Loucy (cell line): ENCODE data around the gene KCNMA1.

Experiments used
- H2AFZ ChIP-seq: fragments of 200-600 bp; sonication (generic); 2 replicates; pipeline ENCODE4 v1.6.0; 2016; ENCODE audit warnings: antibody characterized with exemption, mild to moderate bottlenecking, low read length, moderate library complexity
- H3F3A ChIP-seq: fragments of 200-600 bp; 2 replicates; pipeline ENCODE4 v1.6.0; 2016; ENCODE audit warnings: antibody characterized with exemption, low read depth, mild to moderate bottlenecking
- H3K27me3 ChIP-seq: fragments of 200-600 bp; sonication (generic); 2 replicates; pipeline ENCODE4 v1.6.1; 2014; ENCODE audit warnings: low read length, mild to moderate bottlenecking; ENCODE audit not compliant: insufficient read depth, poor library complexity, severe bottlenecking
- H3K36me3 ChIP-seq: fragments of 200-600 bp; sonication (generic); 2 replicates; pipeline ENCODE4 v1.6.1; 2016; ENCODE audit warnings: low read length; ENCODE audit not compliant: insufficient read depth
- H3K4me1 ChIP-seq: fragments of 200-600 bp; sonication (generic); 2 replicates; pipeline ENCODE4 v1.5.1; 2014; ENCODE audit warnings: low read length, mild to moderate bottlenecking; ENCODE audit not compliant: insufficient read depth, poor library complexity, severe bottlenecking
- H3K4me2 ChIP-seq: fragments of 200-600 bp; sonication (generic); 2 replicates; pipeline ENCODE4 v1.6.0; 2014; ENCODE audit warnings: antibody characterized with exemption, low read length, low read depth, mild to moderate bottlenecking; ENCODE audit not compliant: poor library complexity, severe bottlenecking
- H3K4me3 ChIP-seq: fragments of 200-600 bp; sonication (generic); 2 replicates; pipeline ENCODE4 v1.5.1; 2014; ENCODE audit warnings: low read length, mild to moderate bottlenecking, mixed read lengths; ENCODE audit not compliant: poor library complexity, severe bottlenecking
- H3K79me2 ChIP-seq: fragments of 200-600 bp; sonication (generic); 2 replicates; pipeline ENCODE4 v1.6.1; 2014; ENCODE audit warnings: low read length; ENCODE audit not compliant: insufficient read depth
- H3K9ac ChIP-seq: fragments of 200-600 bp; sonication (generic); 2 replicates; pipeline ENCODE4 v1.6.0; 2014; ENCODE audit warnings: mild to moderate bottlenecking, low read depth, low read length, moderate library complexity; ENCODE audit not compliant: poor library complexity, severe bottlenecking
- H3K9me2 ChIP-seq: fragments of 200-600 bp; sonication (generic); replicated peaks from 2 replicates; pipeline ENCODE4 v1.6.1; 2016; ENCODE audit warnings: low read depth, low read length, mixed read lengths
- H3K9me3 ChIP-seq: fragments of 200-600 bp; sonication (generic); 2 replicates; pipeline ENCODE4 v1.6.1; 2014; ENCODE audit warnings: mild to moderate bottlenecking, antibody characterized with exemption, low read length, low read depth; ENCODE audit not compliant: insufficient read depth
- H4K20me1 ChIP-seq: fragments of 200-600 bp; sonication (generic); 2 replicates; pipeline ENCODE4 v1.6.0; 2014; ENCODE audit warnings: antibody characterized with exemption, low read length, mild to moderate bottlenecking; ENCODE audit not compliant: insufficient read depth, poor library complexity, severe bottlenecking
- EZH2phosphoT487 ChIP-seq: fragments of 200-600 bp; IDR thresholded peaks from 2 replicates; pipeline ENCODE4 v1.6.1; 2018; ENCODE audit warnings: antibody characterized with exemption, mild to moderate bottlenecking, moderate library complexity, borderline replicate concordance
- TF ChIP-seq, protein P1 (sequence below): fragments of 200-600 bp; sonication (generic); conservative IDR thresholded peaks from 2 replicates; pipeline ENCODE4 v1.5.1; 2014; ENCODE audit warnings: mild to moderate bottlenecking, antibody characterized with exemption, low read length

Gene KCNMA1

GRCh38 chr10:77201135-77202106 is 436.2 kb downstream of the KCNMA1 start:
- no peak overlapping the region for H3K4me3 ChIP-seq
- no peaks in the 10 kb centered on the region for H3K36me3 ChIP-seq
- TF ChIP-seq EZH2phosphoT487 = no peak
- TF ChIP-seq, protein P1, sequence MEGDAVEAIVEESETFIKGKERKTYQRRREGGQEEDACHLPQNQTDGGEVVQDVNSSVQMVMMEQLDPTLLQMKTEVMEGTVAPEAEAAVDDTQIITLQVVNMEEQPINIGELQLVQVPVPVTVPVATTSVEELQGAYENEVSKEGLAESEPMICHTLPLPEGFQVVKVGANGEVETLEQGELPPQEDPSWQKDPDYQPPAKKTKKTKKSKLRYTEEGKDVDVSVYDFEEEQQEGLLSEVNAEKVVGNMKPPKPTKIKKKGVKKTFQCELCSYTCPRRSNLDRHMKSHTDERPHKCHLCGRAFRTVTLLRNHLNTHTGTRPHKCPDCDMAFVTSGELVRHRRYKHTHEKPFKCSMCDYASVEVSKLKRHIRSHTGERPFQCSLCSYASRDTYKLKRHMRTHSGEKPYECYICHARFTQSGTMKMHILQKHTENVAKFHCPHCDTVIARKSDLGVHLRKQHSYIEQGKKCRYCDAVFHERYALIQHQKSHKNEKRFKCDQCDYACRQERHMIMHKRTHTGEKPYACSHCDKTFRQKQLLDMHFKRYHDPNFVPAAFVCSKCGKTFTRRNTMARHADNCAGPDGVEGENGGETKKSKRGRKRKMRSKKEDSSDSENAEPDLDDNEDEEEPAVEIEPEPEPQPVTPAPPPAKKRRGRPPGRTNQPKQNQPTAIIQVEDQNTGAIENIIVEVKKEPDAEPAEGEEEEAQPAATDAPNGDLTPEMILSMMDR = no peak
- no peaks in the 10 kb centered on the region for H3K27me3 ChIP-seq
- no peaks in the 10 kb centered on the region for H3K4me1 ChIP-seq
- no peak overlapping the region for H3K9ac ChIP-seq
- no peaks in the 10 kb centered on the region for H3K9me3 ChIP-seq
- no peaks in the 10 kb centered on the region for H3K9me2 ChIP-seq
- no peaks in the 10 kb centered on the region for H4K20me1 ChIP-seq
- no peak overlapping the region for H2AFZ ChIP-seq
- no peaks in the 10 kb centered on the region for H3K79me2 ChIP-seq
- H3F3A ChIP-seq = no peaks in the 10 kb centered on the region
- H3K4me2 ChIP-seq = no peak overlapping the region

DNA sequence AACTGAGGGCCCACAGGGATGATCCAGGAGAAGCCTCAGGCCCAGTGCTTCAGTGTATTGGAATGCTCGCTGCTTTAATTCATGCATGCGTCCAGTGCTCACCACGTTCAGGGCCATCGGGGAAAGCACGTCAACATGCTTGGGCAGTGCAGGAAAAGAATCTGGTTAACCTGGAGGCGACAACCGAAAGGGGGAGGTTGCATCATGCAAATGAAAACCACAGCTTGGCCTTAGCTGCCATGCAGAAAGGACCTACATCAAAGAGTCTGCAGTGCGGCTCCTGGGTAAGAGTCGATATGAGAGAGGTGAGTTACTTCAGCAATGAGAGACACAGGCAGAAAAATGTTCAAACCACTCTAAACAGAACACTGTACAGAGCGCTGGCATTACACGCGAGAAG is 440.1 kb downstream of the KCNMA1 start:
- Histone ChIP-seq H4K20me1 (no peaks in the 10 kb centered on the region), H3K4me3 (no peak overlapping the region), H3K27me3 (no peaks in the 10 kb centered on the region), H2AFZ (no peak overlapping the region), H3K36me3 (no peaks in the 10 kb centered on the region), H3K9ac (no peak overlapping the region), H3K9me2 (no peaks in the 10 kb centered on the region), H3K4me2 (no peak overlapping the region), H3K4me1 (no peaks in the 10 kb centered on the region), H3K79me2 (no peaks in the 10 kb centered on the region), H3F3A (no peaks in the 10 kb centered on the region), H3K9me3 (no peaks in the 10 kb centered on the region)
- TF ChIP-seq, protein P1 = no peak
- no peak for TF ChIP-seq EZH2phosphoT487

- Histone ChIP-seq H3K9me3 (no peaks in the 10 kb centered on the region), H3K4me1 (no peaks in the 10 kb centered on the region), H3K9me2 (no peaks in the 10 kb centered on the region), H4K20me1 (no peaks in the 10 kb centered on the region), H3K9ac (no peak overlapping the region), H3K4me3 (no peak overlapping the region), H3F3A (no peaks in the 10 kb centered on the region), H3K27me3 (no peaks in the 10 kb centered on the region), H3K79me2 (no peaks in the 10 kb centered on the region), H2AFZ (no peak overlapping the region), H3K36me3 (no peaks in the 10 kb centered on the region), H3K4me2 (no peak overlapping the region)
- TF ChIP-seq EZH2phosphoT487 = no peak
- TF ChIP-seq, protein P1 = no peak
These were observed 441.0 kb downstream of the KCNMA1 start for GRCh38 chr10:77196614-77197013.
